DND-41 (cell line): ENCODE data around the gene AP3D1.

Experiments
- EZH2 ChIP-seq: IDR thresholded peaks from 3 replicates; pipeline ENCODE4 v1.6.1; 2012; ENCODE audit warnings: borderline replicate concordance, low read depth, mild to moderate bottlenecking, moderate library complexity, low read length, inconsistent platforms; ENCODE audit not compliant: severe bottlenecking
- TF ChIP-seq, protein P1 (sequence below): IDR thresholded peaks from 2 replicates; pipeline ENCODE4 v1.5.1; 2012; ENCODE audit warnings: borderline replicate concordance, low read length, moderate library complexity, mild to moderate bottlenecking; ENCODE audit not compliant: poor library complexity, severe bottlenecking; ENCODE audit errors: extremely low read depth

DNA sequence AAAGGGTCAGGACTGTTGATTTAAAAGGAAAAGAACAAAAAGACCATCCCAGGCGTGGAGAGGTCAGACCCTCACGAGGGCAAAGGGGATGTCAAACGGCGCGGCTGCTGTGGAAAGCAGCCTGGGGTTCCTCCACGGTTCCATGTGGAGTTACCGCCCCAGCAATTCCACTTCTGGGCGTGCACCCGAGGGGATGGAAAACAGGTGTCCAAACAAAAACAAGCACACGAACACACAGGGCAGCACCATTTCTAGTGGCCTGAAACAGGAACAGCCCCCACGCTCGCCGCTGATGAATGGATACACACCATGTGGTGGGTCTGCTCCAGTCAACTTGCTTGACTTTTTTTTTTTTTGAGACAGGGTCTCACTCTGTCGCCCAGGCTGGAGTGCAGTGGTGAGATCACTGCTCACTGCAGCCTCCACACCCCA, 11.2 kb downstream of the AP3D1 start:
- TF ChIP-seq, protein P1, sequence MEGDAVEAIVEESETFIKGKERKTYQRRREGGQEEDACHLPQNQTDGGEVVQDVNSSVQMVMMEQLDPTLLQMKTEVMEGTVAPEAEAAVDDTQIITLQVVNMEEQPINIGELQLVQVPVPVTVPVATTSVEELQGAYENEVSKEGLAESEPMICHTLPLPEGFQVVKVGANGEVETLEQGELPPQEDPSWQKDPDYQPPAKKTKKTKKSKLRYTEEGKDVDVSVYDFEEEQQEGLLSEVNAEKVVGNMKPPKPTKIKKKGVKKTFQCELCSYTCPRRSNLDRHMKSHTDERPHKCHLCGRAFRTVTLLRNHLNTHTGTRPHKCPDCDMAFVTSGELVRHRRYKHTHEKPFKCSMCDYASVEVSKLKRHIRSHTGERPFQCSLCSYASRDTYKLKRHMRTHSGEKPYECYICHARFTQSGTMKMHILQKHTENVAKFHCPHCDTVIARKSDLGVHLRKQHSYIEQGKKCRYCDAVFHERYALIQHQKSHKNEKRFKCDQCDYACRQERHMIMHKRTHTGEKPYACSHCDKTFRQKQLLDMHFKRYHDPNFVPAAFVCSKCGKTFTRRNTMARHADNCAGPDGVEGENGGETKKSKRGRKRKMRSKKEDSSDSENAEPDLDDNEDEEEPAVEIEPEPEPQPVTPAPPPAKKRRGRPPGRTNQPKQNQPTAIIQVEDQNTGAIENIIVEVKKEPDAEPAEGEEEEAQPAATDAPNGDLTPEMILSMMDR, result no peak
- no peak for TF ChIP-seq EZH2
